ENCODE measurements around the gene CCDC12.

CCDC12 gene

GRCh38 chr3:46908294-46908985 lies 68.1 kb downstream of the CCDC12 start:
- Histone ChIP-seq H3K9ac (ENCODE audit: low read depth, low read length) (no peak overlapping the region), H3K4me1 (ENCODE audit: control insufficient read depth, insufficient read depth, low read length) (no peaks in the 10 kb centered on the region), H3K36me3 (ENCODE audit: control insufficient read depth, insufficient read depth, low read length) (no peaks in the 10 kb centered on the region), H3K9me3 (ENCODE audit: control insufficient read depth, insufficient read depth, low read length) (no peaks in the 10 kb centered on the region), H3K4me3 (ENCODE audit: low read depth, low read length) (no peak overlapping the region), H3K27me3 (ENCODE audit: control insufficient read depth, insufficient read depth, low read length) (no peaks in the 10 kb centered on the region)

- Histone ChIP-seq H3K36me3 (ENCODE audit: control insufficient read depth, insufficient read depth, low read length) (no peaks in the 10 kb centered on the region), H3K27me3 (ENCODE audit: control insufficient read depth, insufficient read depth, low read length) (no peaks in the 10 kb centered on the region), H3K4me3 (ENCODE audit: low read depth, low read length) (no peak overlapping the region), H3K9ac (ENCODE audit: low read depth, low read length) (no peak overlapping the region), H3K9me3 (ENCODE audit: control insufficient read depth, insufficient read depth, low read length) (no peaks in the 10 kb centered on the region), H3K4me1 (ENCODE audit: control insufficient read depth, insufficient read depth, low read length) (no peaks in the 10 kb centered on the region)
Observed at GRCh38 chr3:46907960-46908293, 68.6 kb downstream of the CCDC12 start.

- no peak overlapping the region for H3K4me3 ChIP-seq (ENCODE audit: low read depth, low read length)
- no peak overlapping the region for H3K9ac ChIP-seq (ENCODE audit: low read depth, low read length)
- H3K4me1 ChIP-seq (ENCODE audit: control insufficient read depth, insufficient read depth, low read length): no peaks in the 10 kb centered on the region
- H3K36me3 ChIP-seq (ENCODE audit: control insufficient read depth, insufficient read depth, low read length): no peaks in the 10 kb centered on the region
- H3K9me3 ChIP-seq (ENCODE audit: control insufficient read depth, insufficient read depth, low read length): no peaks in the 10 kb centered on the region
- H3K27me3 ChIP-seq (ENCODE audit: control insufficient read depth, insufficient read depth, low read length): no peaks in the 10 kb centered on the region
Observed at GRCh38 chr3:46907271-46907670, 69.3 kb downstream of the CCDC12 start.

GRCh38 chr3:46906471-46907058 lies 70.0 kb downstream of the CCDC12 start:
- no peaks in the 10 kb centered on the region for H3K27me3 ChIP-seq (ENCODE audit: control insufficient read depth, insufficient read depth, low read length)
- no peaks in the 10 kb centered on the region for H3K9me3 ChIP-seq (ENCODE audit: control insufficient read depth, insufficient read depth, low read length)
- H3K4me1 ChIP-seq (ENCODE audit: control insufficient read depth, insufficient read depth, low read length): no peaks in the 10 kb centered on the region
- H3K36me3 ChIP-seq (ENCODE audit: control insufficient read depth, insufficient read depth, low read length): no peaks in the 10 kb centered on the region
- H3K4me3 ChIP-seq (ENCODE audit: low read depth, low read length): no peak overlapping the region
- H3K9ac ChIP-seq (ENCODE audit: low read depth, low read length): no peak overlapping the region

GRCh38 chr3:46905661-46906451 lies 70.7 kb downstream of the CCDC12 start:
- Histone ChIP-seq H3K4me3 (ENCODE audit: low read depth, low read length) (no peak overlapping the region), H3K4me1 (ENCODE audit: control insufficient read depth, insufficient read depth, low read length) (no peaks in the 10 kb centered on the region), H3K9me3 (ENCODE audit: control insufficient read depth, insufficient read depth, low read length) (no peaks in the 10 kb centered on the region), H3K27me3 (ENCODE audit: control insufficient read depth, insufficient read depth, low read length) (no peaks in the 10 kb centered on the region), H3K9ac (ENCODE audit: low read depth, low read length) (no peak overlapping the region), H3K36me3 (ENCODE audit: control insufficient read depth, insufficient read depth, low read length) (no peaks in the 10 kb centered on the region)

- H3K4me1 ChIP-seq (ENCODE audit: control insufficient read depth, insufficient read depth, low read length): no peaks in the 10 kb centered on the region
- no peak overlapping the region for H3K4me3 ChIP-seq (ENCODE audit: low read depth, low read length)
- no peak overlapping the region for H3K9ac ChIP-seq (ENCODE audit: low read depth, low read length)
- no peaks in the 10 kb centered on the region for H3K36me3 ChIP-seq (ENCODE audit: control insufficient read depth, insufficient read depth, low read length)
- no peaks in the 10 kb centered on the region for H3K9me3 ChIP-seq (ENCODE audit: control insufficient read depth, insufficient read depth, low read length)
- no peaks in the 10 kb centered on the region for H3K27me3 ChIP-seq (ENCODE audit: control insufficient read depth, insufficient read depth, low read length)
Observed at GRCh38 chr3:46905213-46905560, 71.4 kb downstream of the CCDC12 start.

- H3K27me3 ChIP-seq (ENCODE audit: control insufficient read depth, insufficient read depth, low read length): no peaks in the 10 kb centered on the region
- no peak overlapping the region for H3K9ac ChIP-seq (ENCODE audit: low read depth, low read length)
- H3K9me3 ChIP-seq (ENCODE audit: control insufficient read depth, insufficient read depth, low read length): no peaks in the 10 kb centered on the region
- H3K4me3 ChIP-seq (ENCODE audit: low read depth, low read length): no peak overlapping the region
- H3K36me3 ChIP-seq (ENCODE audit: control insufficient read depth, insufficient read depth, low read length): no peaks in the 10 kb centered on the region
- H3K4me1 ChIP-seq (ENCODE audit: control insufficient read depth, insufficient read depth, low read length): no peaks in the 10 kb centered on the region
Observed at GRCh38 chr3:46904303-46905212, 72.0 kb downstream of the CCDC12 start.

- H3K27me3 ChIP-seq (ENCODE audit: control insufficient read depth, insufficient read depth, low read length): no peaks in the 10 kb centered on the region
- H3K4me3 ChIP-seq (ENCODE audit: low read depth, low read length): no peak overlapping the region
- H3K9me3 ChIP-seq (ENCODE audit: control insufficient read depth, insufficient read depth, low read length): no peaks in the 10 kb centered on the region
- H3K36me3 ChIP-seq (ENCODE audit: control insufficient read depth, insufficient read depth, low read length): no peaks in the 10 kb centered on the region
- no peaks in the 10 kb centered on the region for H3K4me1 ChIP-seq (ENCODE audit: control insufficient read depth, insufficient read depth, low read length)
- no peak overlapping the region for H3K9ac ChIP-seq (ENCODE audit: low read depth, low read length)
Observed at GRCh38 chr3:46903341-46904302, 72.9 kb downstream of the CCDC12 start.

GRCh38 chr3:46902188-46902631 lies 74.3 kb downstream of the CCDC12 start:
- H3K4me3 ChIP-seq (ENCODE audit: low read depth, low read length): no peak overlapping the region
- H3K36me3 ChIP-seq (ENCODE audit: control insufficient read depth, insufficient read depth, low read length): no peaks in the 10 kb centered on the region
- H3K9me3 ChIP-seq (ENCODE audit: control insufficient read depth, insufficient read depth, low read length): no peaks in the 10 kb centered on the region
- no peak overlapping the region for H3K9ac ChIP-seq (ENCODE audit: low read depth, low read length)
- H3K4me1 ChIP-seq (ENCODE audit: control insufficient read depth, insufficient read depth, low read length): no peaks in the 10 kb centered on the region
- H3K27me3 ChIP-seq (ENCODE audit: control insufficient read depth, insufficient read depth, low read length): no peaks in the 10 kb centered on the region

GRCh38 chr3:46901591-46902187 lies 74.9 kb downstream of the CCDC12 start:
- no peaks in the 10 kb centered on the region for H3K4me1 ChIP-seq (ENCODE audit: control insufficient read depth, insufficient read depth, low read length)
- no peaks in the 10 kb centered on the region for H3K27me3 ChIP-seq (ENCODE audit: control insufficient read depth, insufficient read depth, low read length)
- H3K9ac ChIP-seq (ENCODE audit: low read depth, low read length): no peak overlapping the region
- H3K36me3 ChIP-seq (ENCODE audit: control insufficient read depth, insufficient read depth, low read length): no peaks in the 10 kb centered on the region
- no peaks in the 10 kb centered on the region for H3K9me3 ChIP-seq (ENCODE audit: control insufficient read depth, insufficient read depth, low read length)
- H3K4me3 ChIP-seq (ENCODE audit: low read depth, low read length): no peak overlapping the region
